ENCODE data around the gene PTMS. TPM values are rescaled to one million over a fixed set of nuclear protein-coding genes. Genes with fewer than 3 reads are reported as not detected.

Gene PTMS
- total and polyA plus RNA-seq, 7 experiments from 2014 or later: 1.4 to 125 (median 3.5) TPM; not detected in 2

DNA sequence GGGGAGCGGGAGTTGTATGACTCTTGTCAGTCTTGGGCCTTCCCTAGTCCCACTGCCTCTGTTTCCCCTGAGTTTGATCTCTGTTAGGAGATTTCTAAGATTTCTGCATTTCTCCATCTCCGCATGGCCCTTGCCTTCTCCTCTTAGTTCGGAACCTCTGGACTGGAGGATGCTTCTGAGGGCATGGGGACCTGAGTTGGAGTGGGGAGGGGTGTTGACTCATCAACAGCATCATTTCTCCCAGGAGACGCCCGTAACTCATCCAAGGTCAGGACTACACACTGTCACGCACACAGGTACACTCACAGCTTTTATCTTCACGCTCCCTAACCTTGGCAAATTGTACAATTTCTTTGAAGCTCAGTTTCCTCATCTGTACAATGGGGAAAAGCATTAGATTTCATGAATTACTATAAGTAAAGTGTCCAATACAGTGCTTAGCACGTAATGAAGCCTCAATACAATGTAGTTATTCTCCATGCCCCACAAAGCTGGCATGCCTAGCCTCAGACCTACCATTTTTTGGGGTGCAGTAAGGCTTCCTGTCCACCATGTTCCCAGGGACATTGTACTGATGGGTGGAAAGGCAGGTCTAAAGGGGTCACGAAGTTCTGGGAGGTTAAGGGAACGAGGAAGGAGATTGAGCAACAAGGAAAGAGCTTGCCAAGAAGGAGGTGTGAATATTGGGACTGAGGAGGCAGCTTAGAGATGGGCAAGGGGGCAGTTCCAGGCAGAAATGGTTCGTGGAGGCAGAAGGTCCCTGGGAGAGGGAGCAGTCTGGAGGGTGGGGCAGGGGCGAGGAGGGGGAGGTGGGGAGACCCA, 5.6 kb downstream of the PTMS start:
- intact Hi-C loops (cut with micrococcal nuclease): loop anchor here (1.0 to 2.0 kb wide), 3 partner anchors 7 to 17 kb away; partner anchors contain the start of gene CD4 (in 1 of the 2)
- Histone ChIP-seq H3K4me1 (ENCODE audit: control insufficient read depth in 2 of 2, insufficient read depth in 2 of 2, low read length in 2 of 2) (peaks cover 18 to 35% of the 10 kb centered on the region in 2 donors), H3K27me3 (ENCODE audit: control insufficient read depth in 2 of 2, insufficient read depth in 2 of 2, low read length in 2 of 2) (no peaks in the 10 kb centered on the region), H3K4me3 (ENCODE audit: low read length) (no peak overlapping the region), H3K27ac (ENCODE audit: low read depth, low read length) (peak overlapping the region; percentile 46), H3K36me3 (ENCODE audit: control insufficient read depth in 2 of 3, insufficient read depth in 3 of 3, low read length in 3 of 3) (no peaks in the 10 kb centered on the region), H3K9me3 (ENCODE audit: control insufficient read depth in 2 of 3, low read length in 3 of 3) (no peaks in the 10 kb centered on the region)
- ATAC-seq: no peak
- Mint-ChIP-seq H3K36me3 (peaks cover 0 to 18% (median 0%) of the 10 kb centered on the region in 5 donors), H3K27me3 (peaks cover 0 to 60% (median 17%) of the 10 kb centered on the region in 5 donors), H3K9me3 (peaks cover 0 to 1% (median 0%) of the 10 kb centered on the region in 11 donors), H3K4me1 (peaks cover 32 to 78% (median 45%) of the 10 kb centered on the region in 7 donors), H3K4me3 (peak overlapping the region; percentile 51 to 87 (median 71)), H3K27ac (peak overlapping the region in 5 of 9 donors; percentile 4 to 91 (median 65))
- ChIA-PET CTCF (interaction anchor here (0.7 to 3.1 kb wide), 8 partner anchors 8 to 51 kb away, joined by 3 to 14 read pairs (median 4); partner anchors contain the start of genes CD4 and MLF2), POLR2A (interaction anchor here (0.7 to 2.7 kb wide), 7 partner anchors 8 to 167 kb away, joined by 3 to 14 read pairs (median 4); partner anchors contain the start of gene MLF2)
- no peak for DNase-seq

- peak within 1 kb of the TSS in 7 of 9 donors; percentile 16 to 91 (median 47) for H3K27ac Mint-ChIP-seq
- peaks cover 18 to 35% of the 10 kb centered on the region in 2 donors for H3K4me1 ChIP-seq (ENCODE audit: control insufficient read depth in 2 of 2, insufficient read depth in 2 of 2, low read length in 2 of 2)
- peak within 1 kb of the TSS; percentile 46 for H3K27ac ChIP-seq (ENCODE audit: low read depth, low read length)
- ATAC-seq: no peak
- H3K4me3 ChIP-seq (ENCODE audit: low read length): peak within 1 kb of the TSS; percentile 55
- H3K36me3 Mint-ChIP-seq: peaks cover 0 to 18% (median 0%) of the 10 kb centered on the region in 5 donors
- H3K4me3 Mint-ChIP-seq: peak within 1 kb of the TSS; percentile 51 to 87 (median 71)
- H3K9me3 Mint-ChIP-seq: peaks cover 0 to 1% (median 0%) of the 10 kb centered on the region in 11 donors
- no peaks in the 10 kb centered on the region for H3K9me3 ChIP-seq (ENCODE audit: control insufficient read depth in 2 of 3, low read length in 3 of 3)
- H3K27me3 Mint-ChIP-seq: peaks cover 0 to 56% (median 17%) of the 10 kb centered on the region in 5 donors
- ChIA-PET CTCF (interaction anchor here (1.1 to 3.1 kb wide), 4 partner anchors 9 to 21 kb away, joined by 3 to 14 read pairs (median 4); partner anchors contain the start of genes CD4 and MLF2), POLR2A (interaction anchor here (0.7 to 2.7 kb wide), 7 partner anchors 8 to 20 kb away, joined by 3 to 14 read pairs (median 5); partner anchors contain the start of genes CD4 and MLF2)
- H3K4me1 Mint-ChIP-seq: peaks cover 27 to 80% (median 40%) of the 10 kb centered on the region in 7 donors
- intact Hi-C loops (cut with micrococcal nuclease): loop anchor here (1.0 to 2.0 kb wide), 3 partner anchors 8 to 16 kb away; partner anchors contain the start of gene CD4 (in 1 of the 2)
- peak in 2 of 9 donors; percentile 48 to 70 for DNase-seq
- no peaks in the 10 kb centered on the region for H3K36me3 ChIP-seq (ENCODE audit: control insufficient read depth in 2 of 3, insufficient read depth in 3 of 3, low read length in 3 of 3)
- no peaks in the 10 kb centered on the region for H3K27me3 ChIP-seq (ENCODE audit: control insufficient read depth in 2 of 2, insufficient read depth in 2 of 2, low read length in 2 of 2)
Measured at GRCh38 chr12:6772331-6772695, 6.2 kb downstream of the PTMS start, which contains the start of gene LAG3. Gene LAG3, plus strand, starts transcription at chr12:6772520. Its CDS starts 333 bp downstream, at chr12:6772853.

- Histone ChIP-seq H3K36me3 (ENCODE audit: control insufficient read depth in 2 of 3, insufficient read depth in 3 of 3, low read length in 3 of 3) (no peaks in the 10 kb centered on the region), H3K27me3 (ENCODE audit: control insufficient read depth in 2 of 2, insufficient read depth in 2 of 2, low read length in 2 of 2) (no peaks in the 10 kb centered on the region), H3K27ac (ENCODE audit: low read depth, low read length) (peak overlapping the region; percentile 46), H3K4me3 (ENCODE audit: low read length) (peak overlapping the region; percentile 55), H3K9me3 (ENCODE audit: control insufficient read depth in 2 of 3, low read length in 3 of 3) (no peaks in the 10 kb centered on the region), H3K4me1 (ENCODE audit: control insufficient read depth in 2 of 2, insufficient read depth in 2 of 2, low read length in 2 of 2) (peaks cover 18 to 37% of the 10 kb centered on the region in 2 donors)
- Mint-ChIP-seq H3K27me3 (peaks cover 0 to 52% (median 13%) of the 10 kb centered on the region in 5 donors), H3K9me3 (peaks cover 0 to 1% (median 0%) of the 10 kb centered on the region in 11 donors), H3K4me1 (peaks cover 21 to 76% (median 34%) of the 10 kb centered on the region in 7 donors), H3K27ac (peak overlapping the region in 6 of 9 donors; percentile 16 to 91 (median 36)), H3K4me3 (peak overlapping the region; percentile 25 to 87 (median 64)), H3K36me3 (peaks cover 0 to 18% (median 0%) of the 10 kb centered on the region in 5 donors)
- ChIA-PET CTCF (interaction anchor here (1.1 to 2.3 kb wide), 2 partner anchors 16 to 20 kb away, joined by 3 to 12 read pairs; partner anchors contain the start of genes CD4 and MLF2), POLR2A (interaction anchor here (1.0 to 2.7 kb wide), 5 partner anchors 9 to 49 kb away, joined by 3 to 14 read pairs (median 6); partner anchors contain the start of genes CD4, COPS7A and MLF2)
- intact Hi-C loops (cut with micrococcal nuclease): loop anchor here (1.0 to 2.0 kb wide), 3 partner anchors 9 to 16 kb away; partner anchors contain the start of gene CD4 (in 1 of the 2)
- ATAC-seq (no peak), DNase-seq (no peak)
Measured at GRCh38 chr12:6772726-6773589, 6.8 kb downstream of the PTMS start.

DNA sequence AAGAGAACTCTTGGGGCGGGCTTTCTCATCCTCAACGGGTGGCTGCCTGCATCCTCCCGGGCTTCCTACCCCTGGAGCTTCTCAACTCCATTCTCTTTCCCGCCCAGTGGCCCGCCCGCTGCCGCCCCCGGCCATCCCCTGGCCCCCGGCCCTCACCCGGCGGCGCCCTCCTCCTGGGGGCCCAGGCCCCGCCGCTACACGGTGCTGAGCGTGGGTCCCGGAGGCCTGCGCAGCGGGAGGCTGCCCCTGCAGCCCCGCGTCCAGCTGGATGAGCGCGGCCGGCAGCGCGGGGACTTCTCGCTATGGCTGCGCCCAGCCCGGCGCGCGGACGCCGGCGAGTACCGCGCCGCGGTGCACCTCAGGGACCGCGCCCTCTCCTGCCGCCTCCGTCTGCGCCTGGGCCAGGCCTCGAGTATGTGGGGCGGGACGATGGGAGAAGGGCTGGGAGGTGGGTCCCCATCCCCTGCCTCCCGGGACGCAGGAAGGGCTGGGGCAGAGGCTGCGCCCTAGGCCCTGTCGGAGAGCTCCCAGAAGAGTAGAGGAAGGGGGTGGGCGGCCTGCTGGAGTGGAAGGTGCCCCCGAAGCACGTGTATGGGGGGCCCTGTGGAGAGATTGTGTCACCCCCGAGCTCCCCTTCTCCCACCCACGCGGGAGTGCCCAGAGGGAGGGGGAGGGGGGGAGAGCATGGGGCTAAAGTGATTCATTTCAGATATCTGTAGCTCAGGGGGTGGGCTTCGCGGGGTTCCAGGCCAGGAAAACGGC, 7.6 kb downstream of the PTMS start:
- Histone ChIP-seq H3K36me3 (ENCODE audit: control insufficient read depth in 2 of 3, insufficient read depth in 3 of 3, low read length in 3 of 3) (no peaks in the 10 kb centered on the region), H3K4me3 (ENCODE audit: low read length) (peak overlapping the region; percentile 55), H3K4me1 (ENCODE audit: control insufficient read depth in 2 of 2, insufficient read depth in 2 of 2, low read length in 2 of 2) (peaks cover 20 to 44% of the 10 kb centered on the region in 2 donors), H3K9me3 (ENCODE audit: control insufficient read depth in 2 of 3, low read length in 3 of 3) (no peaks in the 10 kb centered on the region), H3K27ac (ENCODE audit: low read depth, low read length) (peak overlapping the region; percentile 10), H3K27me3 (ENCODE audit: control insufficient read depth in 2 of 2, insufficient read depth in 2 of 2, low read length in 2 of 2) (no peaks in the 10 kb centered on the region)
- Mint-ChIP-seq H3K9me3 (peaks cover 0 to 1% (median 0%) of the 10 kb centered on the region in 11 donors), H3K4me1 (peaks cover 26 to 73% (median 40%) of the 10 kb centered on the region in 7 donors), H3K4me3 (peak overlapping the region in 9 of 10 donors; percentile 49 to 87 (median 70)), H3K27ac (peak overlapping the region in 3 of 9 donors; percentile 59 to 91 (median 86)), H3K27me3 (peaks cover 0 to 44% (median 5%) of the 10 kb centered on the region in 5 donors), H3K36me3 (peaks cover 0 to 22% (median 0%) of the 10 kb centered on the region in 5 donors)
- DNase-seq: peak in 1 of 9 donors; percentile 65
- ATAC-seq: peak; percentile 32
- intact Hi-C loops (cut with micrococcal nuclease): loop anchor here in 1 of 2 donors (2.0 kb wide), 1 partner anchor 15 kb away; the partner anchor contains the start of gene CD4
- POLR2A ChIA-PET: interaction anchor here (0.9 to 2.3 kb wide), 10 partner anchors 9 to 85 kb away, joined by 3 to 9 read pairs (median 4); partner anchors contain the start of genes CD4, COPS7A, MLF2 and ZNF384
- CTCF ChIA-PET: interaction anchor here (0.6 to 2.3 kb wide), 3 partner anchors 7 to 41 kb away, joined by 3 to 12 read pairs (median 6); partner anchors contain the start of genes MLF2 and PTMS

GRCh38 chr12:6774499-6775062, 8.4 kb downstream of the PTMS start:
- H3K27ac Mint-ChIP-seq: peak overlapping the region in 8 of 9 donors; percentile 13 to 86 (median 66)
- DNase-seq: no peak
- Histone ChIP-seq H3K27ac (ENCODE audit: low read depth, low read length) (no peak overlapping the region), H3K9me3 (ENCODE audit: control insufficient read depth in 2 of 3, low read length in 3 of 3) (no peaks in the 10 kb centered on the region), H3K4me1 (ENCODE audit: control insufficient read depth in 2 of 2, insufficient read depth in 2 of 2, low read length in 2 of 2) (peaks cover 21 to 51% of the 10 kb centered on the region in 2 donors), H3K4me3 (ENCODE audit: low read length) (peak overlapping the region; percentile 47), H3K36me3 (ENCODE audit: control insufficient read depth in 2 of 3, insufficient read depth in 3 of 3, low read length in 3 of 3) (no peaks in the 10 kb centered on the region), H3K27me3 (ENCODE audit: control insufficient read depth in 2 of 2, insufficient read depth in 2 of 2, low read length in 2 of 2) (no peaks in the 10 kb centered on the region)
- peaks cover 0 to 22% (median 0%) of the 10 kb centered on the region in 5 donors for H3K36me3 Mint-ChIP-seq
- POLR2A ChIA-PET: interaction anchor here (0.9 to 2.3 kb wide), 11 partner anchors 8 to 86 kb away, joined by 3 to 9 read pairs (median 4); partner anchors contain the start of genes CD4, COPS7A, MLF2 and ZNF384
- peaks cover 0 to 36% (median 5%) of the 10 kb centered on the region in 5 donors for H3K27me3 Mint-ChIP-seq
- peak; percentile 36 for ATAC-seq
- intact Hi-C loops (cut with micrococcal nuclease): loop anchor here in 1 of 2 donors (5.0 kb wide), 1 partner anchor 207 kb away; the partner anchor contains the start of gene NOP2
- H3K4me3 Mint-ChIP-seq: peak overlapping the region; percentile 16 to 84 (median 61)
- CTCF ChIA-PET: interaction anchor here (0.6 to 2.3 kb wide), 3 partner anchors 8 to 42 kb away, joined by 3 to 12 read pairs (median 6); partner anchors contain the start of genes MLF2 and PTMS
- peaks cover 0 to 1% (median 0%) of the 10 kb centered on the region in 11 donors for H3K9me3 Mint-ChIP-seq
- peaks cover 34 to 77% (median 48%) of the 10 kb centered on the region in 7 donors for H3K4me1 Mint-ChIP-seq

Data from naive thymus-derived CD4-positive, alpha-beta T cell (primary cell).